ENCODE data around the gene KRTAP20-2.

Gene KRTAP20-2

GRCh38 chr21:30634906-30635305 is at the start of gene KRTAP20-2:
Gene KRTAP20-2 (plus strand): TSS chr21:30635206. CDS start chr21:30635264, 58 bp downstream.
- DNase-seq: no peak

GRCh38 chr21:30590297-30590696 is 44.7 kb upstream of the KRTAP20-2 start, which contains the start of gene KRTAP22-2:
Gene KRTAP22-2 (minus strand): TSS chr21:30590397.
- no peak for DNase-seq

GRCh38 chr21:30592140-30592539 is 42.9 kb upstream of the KRTAP20-2 start, which contains the start of gene KRTAP6-3:
Gene KRTAP6-3 (plus strand): TSS chr21:30592440. CDS start chr21:30592446, 6 bp downstream.
- DNase-seq: no peak

GRCh38 chr21:30598802-30599201 is 36.2 kb upstream of the KRTAP20-2 start, which contains the start of gene KRTAP6-2:
Gene KRTAP6-2 (minus strand): TSS chr21:30598902. CDS start chr21:30598874, 28 bp downstream.
- no peak for DNase-seq

GRCh38 chr21:30600787-30601186 is 34.2 kb upstream of the KRTAP20-2 start, which contains the start of gene KRTAP22-1:
Gene KRTAP22-1 (plus strand): TSS chr21:30601087.
- DNase-seq: no peak

- DNase-seq: no peak
These were observed 29.0 kb upstream of the KRTAP20-2 start for GRCh38 chr21:30605968-30606367.

- no peak for DNase-seq
These were observed 22.9 kb upstream of the KRTAP20-2 start for GRCh38 chr21:30612132-30612531.

GRCh38 chr21:30613836-30614235 is 21.2 kb upstream of the KRTAP20-2 start, which contains the start of gene KRTAP6-1:
Gene KRTAP6-1 (minus strand): TSS chr21:30613930. CDS start chr21:30613904, 26 bp downstream.
- no peak for DNase-seq

GRCh38 chr21:30615199-30615598 is 19.8 kb upstream of the KRTAP20-2 start:
- DNase-seq: no peak

- no peak for DNase-seq
These were observed 18.9 kb upstream of the KRTAP20-2 start, which contains the start of gene KRTAP20-1 for GRCh38 chr21:30616125-30616524. Gene KRTAP20-1 (plus strand): TSS chr21:30616425. CDS start chr21:30616455, 30 bp downstream.

- DNase-seq: no peak
These were observed 14.9 kb upstream of the KRTAP20-2 start for GRCh38 chr21:30620080-30620479.

- no peak for DNase-seq
These were observed 14.5 kb upstream of the KRTAP20-2 start, which contains the start of gene KRTAP20-4 for GRCh38 chr21:30620522-30620921. Gene KRTAP20-4 (plus strand): TSS chr21:30620627.

- DNase-seq: no peak
These were observed 11.6 kb upstream of the KRTAP20-2 start for GRCh38 chr21:30623362-30623761.

GRCh38 chr21:30625449-30626165 is 9.4 kb upstream of the KRTAP20-2 start:
- no peak for DNase-seq

GRCh38 chr21:30628109-30628508 is 6.9 kb upstream of the KRTAP20-2 start:
- DNase-seq: no peak

- no peak for DNase-seq
These were observed 5.8 kb upstream of the KRTAP20-2 start for GRCh38 chr21:30629200-30629599.

GRCh38 chr21:30638686-30639085 is 3.7 kb downstream of the KRTAP20-2 start:
- DNase-seq: no peak

- DNase-seq: no peak
These were observed 7.6 kb downstream of the KRTAP20-2 start, which contains the start of gene KRTAP20-3 for GRCh38 chr21:30642564-30642963. Gene KRTAP20-3 (plus strand): TSS chr21:30642864.

GRCh38 chr21:30646904-30647414 is 12.0 kb downstream of the KRTAP20-2 start:
- DNase-seq: no peak

- no peak for DNase-seq
These were observed 17.9 kb downstream of the KRTAP20-2 start for GRCh38 chr21:30652891-30653290.

GRCh38 chr21:30668776-30669175 is 33.8 kb downstream of the KRTAP20-2 start:
- DNase-seq: no peak

- DNase-seq: no peak
These were observed 38.1 kb downstream of the KRTAP20-2 start for GRCh38 chr21:30672985-30673650.

GRCh38 chr21:30674312-30674711 is 39.3 kb downstream of the KRTAP20-2 start:
- DNase-seq: no peak

All from hematopoietic multipotent progenitor cell treated with erythropoietin and hydrocortisone succinate and interleukin-3 and kit ligand, for 8 days (in vitro differentiated cells).